D721Med (cell line): ENCODE measurements around the gene GPD1L.
A peak's percentile ranks its signal among the peaks of the same experiment; 100 is the strongest.

Experiments used
- DNase-seq: peaks from one replicate; pipeline ENCODE4 v3.0.0; 2011; ENCODE audit warnings: low spot score; ENCODE audit not compliant: insufficient read length
- FAIRE-seq: peaks from 2 replicates; lab custom pipeline; 2011; peaks lifted over from hg19 to GRCh38; lab: Jason Lieb, UNC
- CTCF ChIP-seq: IDR thresholded peaks from 2 replicates; pipeline ENCODE4 v1.5.1; 2012; ENCODE audit warnings: mild to moderate bottlenecking, control low read depth; ENCODE audit not compliant: insufficient read depth; ENCODE audit errors: missing control alignments

The GPD1L gene

GRCh38 chr3:32160706-32161214 is 54.3 kb downstream of the GPD1L start:
- no peak for TF ChIP-seq CTCF
- FAIRE-seq, result no peak
- DNase-seq, result no peak

GRCh38 chr3:32165442-32165841 is 59.0 kb downstream of the GPD1L start:
- FAIRE-seq (no peak), DNase-seq (no peak)
- TF ChIP-seq CTCF, result no peak

- DNase-seq (no peak), FAIRE-seq (no peak)
- no peak for TF ChIP-seq CTCF
Observed at GRCh38 chr3:32166654-32167053, 60.2 kb downstream of the GPD1L start.

- FAIRE-seq, result no peak
- TF ChIP-seq CTCF, result no peak
- no peak for DNase-seq
Observed at GRCh38 chr3:32172420-32172819, 66.0 kb downstream of the GPD1L start.

- peak; percentile 29 for FAIRE-seq
- TF ChIP-seq CTCF, result peak; percentile 74
- DNase-seq, result no peak
Observed at GRCh38 chr3:32175607-32176197, 69.3 kb downstream of the GPD1L start.

- TF ChIP-seq CTCF, result peak; percentile 60
- peak; percentile 11 for FAIRE-seq
Observed at GRCh38 chr3:32176989-32177701, 70.7 kb downstream of the GPD1L start.

GRCh38 chr3:32177702-32178198 is 71.3 kb downstream of the GPD1L start:
- DNase-seq, result no peak
- TF ChIP-seq CTCF, result peak; percentile 61
- FAIRE-seq, result no peak

More at GRCh38 chr3:32176989-32177701, 70.7 kb downstream of the GPD1L start:
- DNase-seq, result no peak
